A549 (cell line): ENCODE results near the gene TRAF3.

Experiments
- CBX2 ChIP-seq: fragments of 200-600 bp; sonication (generic); IDR thresholded peaks from 2 replicates; pipeline ENCODE4 v1.6.1; 2016; ENCODE audit warnings: low read depth, mild to moderate bottlenecking, borderline replicate concordance
- CEBPB ChIP-seq, 2 experiments: fragments of >200 bp in 1 of 2; sonication (Bioruptor Twin) in 1 of 2; formaldehyde crosslinking in 1 of 2; IDR thresholded peaks; 2 replicates each; pipeline ENCODE4 v1.6.1; 2012 to 2016
- CHD2 ChIP-seq: fragments of 150-350 bp; IDR thresholded peaks from 2 replicates; pipeline ENCODE4 v1.6.1; 2014; ENCODE audit warnings: low read length; ENCODE audit not compliant: partially characterized antibody
- EP300 ChIP-seq, 2 experiments: fragments of >200 bp; sonication (Bioruptor Twin); formaldehyde crosslinking; IDR thresholded peaks; 2 replicates in 1 of 2; 3 replicates in 1 of 2; pipeline ENCODE4 v1.6.1; 2016 to 2017
- HOXA7 ChIP-seq: fragments of 250-450 bp; sonication (Bioruptor Pico); IDR thresholded peaks from 2 replicates; pipeline ENCODE4 v1.5.0; 2020; ENCODE audit warnings: mild to moderate bottlenecking, moderate library complexity
- MYC ChIP-seq: IDR thresholded peaks from 2 replicates; pipeline ENCODE4 v1.6.1; 2012; ENCODE audit warnings: mild to moderate bottlenecking, inconsistent platforms, low read length, improper control_type of control experiment, borderline replicate concordance
- POLR2A ChIP-seq: IDR thresholded peaks from 2 replicates; pipeline ENCODE4 v1.6.1; 2012; ENCODE audit warnings: mild to moderate bottlenecking, low read length
- RAD21 ChIP-seq, 2 experiments: fragments of >200 bp in 1 of 2; sonication (Bioruptor Twin) in 1 of 2; formaldehyde crosslinking in 1 of 2; IDR thresholded peaks in 1 of 2; conservative IDR thresholded peaks in 1 of 2; 2 replicates in 1 of 2; 3 replicates in 1 of 2; pipeline ENCODE4 v1.6.1; 2012 to 2018; ENCODE audit warnings: inconsistent platforms in 1 of 2
- TF ChIP-seq, protein P1 (sequence below): fragments of >200 bp; sonication (Bioruptor Twin); formaldehyde crosslinking; IDR thresholded peaks from 3 replicates; pipeline ENCODE4 v1.5.1; 2016
- TF ChIP-seq, protein P2 (sequence below): IDR thresholded peaks from 2 replicates; pipeline ENCODE4 v1.6.1; 2012
- TF ChIP-seq, protein P3 (sequence below): fragments of 200-600 bp; sonication (generic); IDR thresholded peaks from 2 replicates; pipeline ENCODE4 v1.6.1; 2016; ENCODE audit warnings: antibody characterized with exemption, mild to moderate bottlenecking, moderate library complexity
- TF ChIP-seq, protein P4 (sequence below): fragments of 450-650 bp; IDR thresholded peaks from 2 replicates; pipeline ENCODE4 v1.6.1; 2014; ENCODE audit warnings: antibody characterized with exemption

DNA sequence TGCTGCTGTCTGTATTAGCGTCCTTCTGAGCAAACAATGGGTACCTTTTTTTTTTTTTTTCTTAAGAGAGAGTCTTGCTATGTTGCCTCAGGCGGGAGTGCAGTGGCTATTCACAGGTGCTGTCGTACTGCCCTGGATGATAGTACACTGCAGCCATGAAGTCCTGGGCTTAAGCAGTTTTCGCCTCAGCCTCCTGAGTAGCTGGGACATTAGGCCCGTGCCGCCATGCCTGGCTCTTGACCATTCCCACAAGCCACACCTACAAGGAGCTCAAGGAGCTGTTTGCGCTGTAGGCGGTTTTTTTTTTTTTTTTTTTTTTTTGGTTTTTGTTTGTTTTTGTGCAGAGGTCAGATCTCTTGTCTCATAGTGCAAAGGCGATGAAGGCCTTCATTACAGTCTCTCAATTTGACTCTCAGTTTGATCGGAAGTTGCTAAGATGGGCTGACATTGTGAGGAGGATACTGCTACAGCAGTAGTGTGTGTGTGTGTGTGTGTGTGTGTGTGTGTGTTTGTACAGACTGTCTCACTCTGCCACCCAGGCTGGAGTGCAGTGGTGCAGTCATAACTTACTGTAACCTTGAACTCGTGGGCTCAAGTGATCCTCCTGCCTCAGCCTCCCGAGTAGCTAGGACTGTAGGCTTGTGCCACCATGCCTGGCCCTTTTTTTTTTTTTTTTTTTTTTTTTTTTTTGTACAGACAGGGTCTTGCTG is 34.2 kb downstream of the TRAF3 start:
- no peak for TF ChIP-seq RAD21 (conservative IDR thresholded peaks at IDR 0.05 in 1 of 2, IDR thresholded peaks at IDR 0.05 in 1 of 2)
- TF ChIP-seq POLR2A: no peak
- TF ChIP-seq, protein P1, sequence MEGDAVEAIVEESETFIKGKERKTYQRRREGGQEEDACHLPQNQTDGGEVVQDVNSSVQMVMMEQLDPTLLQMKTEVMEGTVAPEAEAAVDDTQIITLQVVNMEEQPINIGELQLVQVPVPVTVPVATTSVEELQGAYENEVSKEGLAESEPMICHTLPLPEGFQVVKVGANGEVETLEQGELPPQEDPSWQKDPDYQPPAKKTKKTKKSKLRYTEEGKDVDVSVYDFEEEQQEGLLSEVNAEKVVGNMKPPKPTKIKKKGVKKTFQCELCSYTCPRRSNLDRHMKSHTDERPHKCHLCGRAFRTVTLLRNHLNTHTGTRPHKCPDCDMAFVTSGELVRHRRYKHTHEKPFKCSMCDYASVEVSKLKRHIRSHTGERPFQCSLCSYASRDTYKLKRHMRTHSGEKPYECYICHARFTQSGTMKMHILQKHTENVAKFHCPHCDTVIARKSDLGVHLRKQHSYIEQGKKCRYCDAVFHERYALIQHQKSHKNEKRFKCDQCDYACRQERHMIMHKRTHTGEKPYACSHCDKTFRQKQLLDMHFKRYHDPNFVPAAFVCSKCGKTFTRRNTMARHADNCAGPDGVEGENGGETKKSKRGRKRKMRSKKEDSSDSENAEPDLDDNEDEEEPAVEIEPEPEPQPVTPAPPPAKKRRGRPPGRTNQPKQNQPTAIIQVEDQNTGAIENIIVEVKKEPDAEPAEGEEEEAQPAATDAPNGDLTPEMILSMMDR: no peak
- TF ChIP-seq, protein P2, sequence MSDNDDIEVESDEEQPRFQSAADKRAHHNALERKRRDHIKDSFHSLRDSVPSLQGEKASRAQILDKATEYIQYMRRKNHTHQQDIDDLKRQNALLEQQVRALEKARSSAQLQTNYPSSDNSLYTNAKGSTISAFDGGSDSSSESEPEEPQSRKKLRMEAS: no peak
- no peak for TF ChIP-seq HOXA7 (CRISPR knock-in tag)
- TF ChIP-seq CHD2: no peak
- TF ChIP-seq MYC: no peak
- no peak for TF ChIP-seq EP300 (IDR thresholded peaks at IDR 0.05)
- TF ChIP-seq, protein P3, sequence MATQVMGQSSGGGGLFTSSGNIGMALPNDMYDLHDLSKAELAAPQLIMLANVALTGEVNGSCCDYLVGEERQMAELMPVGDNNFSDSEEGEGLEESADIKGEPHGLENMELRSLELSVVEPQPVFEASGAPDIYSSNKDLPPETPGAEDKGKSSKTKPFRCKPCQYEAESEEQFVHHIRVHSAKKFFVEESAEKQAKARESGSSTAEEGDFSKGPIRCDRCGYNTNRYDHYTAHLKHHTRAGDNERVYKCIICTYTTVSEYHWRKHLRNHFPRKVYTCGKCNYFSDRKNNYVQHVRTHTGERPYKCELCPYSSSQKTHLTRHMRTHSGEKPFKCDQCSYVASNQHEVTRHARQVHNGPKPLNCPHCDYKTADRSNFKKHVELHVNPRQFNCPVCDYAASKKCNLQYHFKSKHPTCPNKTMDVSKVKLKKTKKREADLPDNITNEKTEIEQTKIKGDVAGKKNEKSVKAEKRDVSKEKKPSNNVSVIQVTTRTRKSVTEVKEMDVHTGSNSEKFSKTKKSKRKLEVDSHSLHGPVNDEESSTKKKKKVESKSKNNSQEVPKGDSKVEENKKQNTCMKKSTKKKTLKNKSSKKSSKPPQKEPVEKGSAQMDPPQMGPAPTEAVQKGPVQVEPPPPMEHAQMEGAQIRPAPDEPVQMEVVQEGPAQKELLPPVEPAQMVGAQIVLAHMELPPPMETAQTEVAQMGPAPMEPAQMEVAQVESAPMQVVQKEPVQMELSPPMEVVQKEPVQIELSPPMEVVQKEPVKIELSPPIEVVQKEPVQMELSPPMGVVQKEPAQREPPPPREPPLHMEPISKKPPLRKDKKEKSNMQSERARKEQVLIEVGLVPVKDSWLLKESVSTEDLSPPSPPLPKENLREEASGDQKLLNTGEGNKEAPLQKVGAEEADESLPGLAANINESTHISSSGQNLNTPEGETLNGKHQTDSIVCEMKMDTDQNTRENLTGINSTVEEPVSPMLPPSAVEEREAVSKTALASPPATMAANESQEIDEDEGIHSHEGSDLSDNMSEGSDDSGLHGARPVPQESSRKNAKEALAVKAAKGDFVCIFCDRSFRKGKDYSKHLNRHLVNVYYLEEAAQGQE: no peak
- TF ChIP-seq, protein P4, sequence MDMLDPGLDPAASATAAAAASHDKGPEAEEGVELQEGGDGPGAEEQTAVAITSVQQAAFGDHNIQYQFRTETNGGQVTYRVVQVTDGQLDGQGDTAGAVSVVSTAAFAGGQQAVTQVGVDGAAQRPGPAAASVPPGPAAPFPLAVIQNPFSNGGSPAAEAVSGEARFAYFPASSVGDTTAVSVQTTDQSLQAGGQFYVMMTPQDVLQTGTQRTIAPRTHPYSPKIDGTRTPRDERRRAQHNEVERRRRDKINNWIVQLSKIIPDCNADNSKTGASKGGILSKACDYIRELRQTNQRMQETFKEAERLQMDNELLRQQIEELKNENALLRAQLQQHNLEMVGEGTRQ: no peak
- no peak for TF ChIP-seq CBX2
- no peak for TF ChIP-seq CEBPB (IDR thresholded peaks at IDR 0.05)
